Progenitor cell of endocrine pancreas (in vitro differentiated cells): ENCODE results near the gene CLCN3. TPM values are rescaled to one million over a fixed set of nuclear protein-coding genes. Genes with fewer than 3 reads are reported as not detected.
"Not testable (repeated sequence)": the region's sequence is repeated elsewhere in the genome, so short reads cannot be mapped to it uniquely, and the experiment has no call there.

Experiments
- DNase-seq: peaks from one replicate; pipeline ENCODE4 v3.0.0; 2021; ENCODE audit warnings: low spot score; ENCODE audit not compliant: unreplicated experiment
- H3K27ac Mint-ChIP-seq: 2 replicates; pipeline ENCODE4 v1.8.0; 2021; ENCODE audit warnings: mild to moderate bottlenecking, moderate library complexity, mixed read lengths
- H3K27me3 Mint-ChIP-seq: 2 replicates; pipeline ENCODE4 v1.8.0; 2021; ENCODE audit warnings: mixed read lengths
- H3K36me3 Mint-ChIP-seq: 2 replicates; pipeline ENCODE4 v1.8.0; 2022; ENCODE audit warnings: mixed read lengths; ENCODE audit not compliant: insufficient read depth
- H3K4me1 Mint-ChIP-seq: 2 replicates; pipeline ENCODE4 v1.8.0; 2021; ENCODE audit warnings: low read depth, mixed read lengths
- H3K4me3 Mint-ChIP-seq: 2 replicates; pipeline ENCODE4 v1.8.0; 2021; ENCODE audit warnings: low read depth, mild to moderate bottlenecking, moderate library complexity, mixed read lengths
- H3K9me3 Mint-ChIP-seq: 2 replicates; pipeline ENCODE4 v1.8.0; 2021; ENCODE audit warnings: low read depth, mixed read lengths
- CTCF ChIP-seq: fragments of 200-600 bp; sonication (generic); IDR thresholded peaks from one replicate; pipeline ENCODE4 v1.5.0; 2021; ENCODE audit warnings: antibody characterized with exemption, mild to moderate bottlenecking; ENCODE audit not compliant: unreplicated experiment
- total RNA-seq: library from RNA; stranded (reverse); gene quantifications from 2 replicates; pipeline ENCODE4 v1.2.1, GENCODE V29; 2021

CLCN3 gene
- total RNA-seq, 1 donor from 2014 or later, result 117 TPM

- no peak for TF ChIP-seq CTCF
- DNase-seq, result no peak
- no peak overlapping the region for H3K4me3 Mint-ChIP-seq
- no peak overlapping the region for H3K27ac Mint-ChIP-seq
- no peaks in the 10 kb centered on the region for H3K36me3 Mint-ChIP-seq
- no peaks in the 10 kb centered on the region for H3K27me3 Mint-ChIP-seq
- no peaks in the 10 kb centered on the region for H3K9me3 Mint-ChIP-seq
- H3K4me1 Mint-ChIP-seq, result no peaks in the 10 kb centered on the region
Observed at GRCh38 chr4:169768385-169768784, 148.0 kb downstream of the CLCN3 start.

GRCh38 chr4:169770416-169770815, 150.0 kb downstream of the CLCN3 start:
- H3K27me3 Mint-ChIP-seq, result no peaks in the 10 kb centered on the region
- no peaks in the 10 kb centered on the region for H3K36me3 Mint-ChIP-seq
- H3K27ac Mint-ChIP-seq, result no peak overlapping the region
- TF ChIP-seq CTCF, result no peak
- no peak for DNase-seq
- no peak overlapping the region for H3K4me3 Mint-ChIP-seq
- no peaks in the 10 kb centered on the region for H3K9me3 Mint-ChIP-seq
- H3K4me1 Mint-ChIP-seq, result no peaks in the 10 kb centered on the region

GRCh38 chr4:169771556-169772080, 151.2 kb downstream of the CLCN3 start:
- H3K36me3 Mint-ChIP-seq, H3K4me1 Mint-ChIP-seq, DNase-seq, H3K27ac Mint-ChIP-seq, H3K4me3 Mint-ChIP-seq, H3K9me3 Mint-ChIP-seq, H3K27me3 Mint-ChIP-seq: not testable (repeated sequence)

Other genes with a start within 250 kb of the CLCN3 start
- gene NEK1, start 8.0 kb upstream of the CLCN3 start, total RNA-seq, result 14.1 and 15.0 TPM in 2 replicates
- 28.5 and 33.3 TPM in 2 replicates for gene HPF1, start 137.4 kb downstream of the CLCN3 start, total RNA-seq